GM23248 (cell line): ENCODE data around the gene SLC7A11.

ENCODE experiments used
- EZH2 ChIP-seq: fragments of 200-600 bp; sonication (generic); IDR thresholded peaks from 2 replicates; pipeline ENCODE4 v1.6.1; 2018; ENCODE audit warnings: antibody characterized with exemption, mild to moderate bottlenecking; ENCODE audit not compliant: insufficient read depth, poor library complexity, severe bottlenecking
- EZH2phosphoT487 ChIP-seq: fragments of 200-600 bp; sonication (generic); IDR thresholded peaks from 2 replicates; pipeline ENCODE4 v1.6.1; 2018; ENCODE audit warnings: antibody characterized with exemption, moderate library complexity, mild to moderate bottlenecking, low read depth; ENCODE audit not compliant: insufficient read depth

- TF ChIP-seq EZH2 (no peak), EZH2phosphoT487 (no peak)
Observed at GRCh38 chr4:138163171-138163570, 79.0 kb downstream of the SLC7A11 start.
